Measurements from ENCODE around the gene SPOCK3. TPM values are rescaled to one million over a fixed set of nuclear protein-coding genes. Genes with fewer than 3 reads are reported as not detected.

The SPOCK3 gene
- total RNA-seq, 1 experiment from 2014 or later, result 0.24 TPM

DNA sequence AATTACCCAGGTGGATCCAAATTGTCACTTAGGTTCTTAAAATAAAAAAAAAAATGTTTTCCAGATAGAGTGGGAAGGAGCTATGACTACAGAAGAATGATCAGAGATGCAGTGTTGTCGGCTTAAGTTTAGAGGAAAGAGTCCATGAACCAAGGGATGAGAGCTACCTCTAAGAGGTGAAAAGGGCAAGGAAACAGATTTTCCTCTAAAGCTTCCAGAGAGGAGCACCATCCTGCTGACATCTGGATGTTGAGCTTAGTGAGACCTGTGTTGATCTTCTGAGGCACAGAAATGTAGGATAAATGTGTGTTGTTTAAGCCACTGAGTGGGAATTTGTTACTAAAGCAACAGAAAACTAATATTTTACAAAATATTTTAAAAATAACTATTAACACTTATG is 498.7 kb downstream of the SPOCK3 start (continued):
- TF ChIP-seq, protein P1, sequence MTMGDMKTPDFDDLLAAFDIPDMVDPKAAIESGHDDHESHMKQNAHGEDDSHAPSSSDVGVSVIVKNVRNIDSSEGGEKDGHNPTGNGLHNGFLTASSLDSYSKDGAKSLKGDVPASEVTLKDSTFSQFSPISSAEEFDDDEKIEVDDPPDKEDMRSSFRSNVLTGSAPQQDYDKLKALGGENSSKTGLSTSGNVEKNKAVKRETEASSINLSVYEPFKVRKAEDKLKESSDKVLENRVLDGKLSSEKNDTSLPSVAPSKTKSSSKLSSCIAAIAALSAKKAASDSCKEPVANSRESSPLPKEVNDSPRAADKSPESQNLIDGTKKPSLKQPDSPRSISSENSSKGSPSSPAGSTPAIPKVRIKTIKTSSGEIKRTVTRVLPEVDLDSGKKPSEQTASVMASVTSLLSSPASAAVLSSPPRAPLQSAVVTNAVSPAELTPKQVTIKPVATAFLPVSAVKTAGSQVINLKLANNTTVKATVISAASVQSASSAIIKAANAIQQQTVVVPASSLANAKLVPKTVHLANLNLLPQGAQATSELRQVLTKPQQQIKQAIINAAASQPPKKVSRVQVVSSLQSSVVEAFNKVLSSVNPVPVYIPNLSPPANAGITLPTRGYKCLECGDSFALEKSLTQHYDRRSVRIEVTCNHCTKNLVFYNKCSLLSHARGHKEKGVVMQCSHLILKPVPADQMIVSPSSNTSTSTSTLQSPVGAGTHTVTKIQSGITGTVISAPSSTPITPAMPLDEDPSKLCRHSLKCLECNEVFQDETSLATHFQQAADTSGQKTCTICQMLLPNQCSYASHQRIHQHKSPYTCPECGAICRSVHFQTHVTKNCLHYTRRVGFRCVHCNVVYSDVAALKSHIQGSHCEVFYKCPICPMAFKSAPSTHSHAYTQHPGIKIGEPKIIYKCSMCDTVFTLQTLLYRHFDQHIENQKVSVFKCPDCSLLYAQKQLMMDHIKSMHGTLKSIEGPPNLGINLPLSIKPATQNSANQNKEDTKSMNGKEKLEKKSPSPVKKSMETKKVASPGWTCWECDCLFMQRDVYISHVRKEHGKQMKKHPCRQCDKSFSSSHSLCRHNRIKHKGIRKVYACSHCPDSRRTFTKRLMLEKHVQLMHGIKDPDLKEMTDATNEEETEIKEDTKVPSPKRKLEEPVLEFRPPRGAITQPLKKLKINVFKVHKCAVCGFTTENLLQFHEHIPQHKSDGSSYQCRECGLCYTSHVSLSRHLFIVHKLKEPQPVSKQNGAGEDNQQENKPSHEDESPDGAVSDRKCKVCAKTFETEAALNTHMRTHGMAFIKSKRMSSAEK (CRISPR knock-in tag; IDR thresholded peaks at IDR 0.05; ENCODE audit: borderline replicate concordance), result peak; percentile 34; the same call in 1 of the 2 replicates
- TF ChIP-seq PRRX2 (CRISPR knock-in tag; IDR thresholded peaks at IDR 0.05) (0 out of 2 replicates have a peak, but pooled peaks have one; percentile 72), EMX1 (CRISPR knock-in tag; IDR thresholded peaks at IDR 0.05) (no peak; the same call in 1 of the 2 replicates), NFE2L1 (CRISPR knock-in tag; IDR thresholded peaks at IDR 0.05) (no peak), NR3C1 (CRISPR knock-in tag; conservative IDR thresholded peaks at IDR 0.05; ENCODE audit: low read depth) (no peak)
- TF ChIP-seq, protein P2, sequence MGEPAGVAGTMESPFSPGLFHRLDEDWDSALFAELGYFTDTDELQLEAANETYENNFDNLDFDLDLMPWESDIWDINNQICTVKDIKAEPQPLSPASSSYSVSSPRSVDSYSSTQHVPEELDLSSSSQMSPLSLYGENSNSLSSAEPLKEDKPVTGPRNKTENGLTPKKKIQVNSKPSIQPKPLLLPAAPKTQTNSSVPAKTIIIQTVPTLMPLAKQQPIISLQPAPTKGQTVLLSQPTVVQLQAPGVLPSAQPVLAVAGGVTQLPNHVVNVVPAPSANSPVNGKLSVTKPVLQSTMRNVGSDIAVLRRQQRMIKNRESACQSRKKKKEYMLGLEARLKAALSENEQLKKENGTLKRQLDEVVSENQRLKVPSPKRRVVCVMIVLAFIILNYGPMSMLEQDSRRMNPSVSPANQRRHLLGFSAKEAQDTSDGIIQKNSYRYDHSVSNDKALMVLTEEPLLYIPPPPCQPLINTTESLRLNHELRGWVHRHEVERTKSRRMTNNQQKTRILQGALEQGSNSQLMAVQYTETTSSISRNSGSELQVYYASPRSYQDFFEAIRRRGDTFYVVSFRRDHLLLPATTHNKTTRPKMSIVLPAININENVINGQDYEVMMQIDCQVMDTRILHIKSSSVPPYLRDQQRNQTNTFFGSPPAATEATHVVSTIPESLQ (CRISPR knock-in tag; IDR thresholded peaks at IDR 0.05), result no peak
- TF ChIP-seq, protein P3, sequence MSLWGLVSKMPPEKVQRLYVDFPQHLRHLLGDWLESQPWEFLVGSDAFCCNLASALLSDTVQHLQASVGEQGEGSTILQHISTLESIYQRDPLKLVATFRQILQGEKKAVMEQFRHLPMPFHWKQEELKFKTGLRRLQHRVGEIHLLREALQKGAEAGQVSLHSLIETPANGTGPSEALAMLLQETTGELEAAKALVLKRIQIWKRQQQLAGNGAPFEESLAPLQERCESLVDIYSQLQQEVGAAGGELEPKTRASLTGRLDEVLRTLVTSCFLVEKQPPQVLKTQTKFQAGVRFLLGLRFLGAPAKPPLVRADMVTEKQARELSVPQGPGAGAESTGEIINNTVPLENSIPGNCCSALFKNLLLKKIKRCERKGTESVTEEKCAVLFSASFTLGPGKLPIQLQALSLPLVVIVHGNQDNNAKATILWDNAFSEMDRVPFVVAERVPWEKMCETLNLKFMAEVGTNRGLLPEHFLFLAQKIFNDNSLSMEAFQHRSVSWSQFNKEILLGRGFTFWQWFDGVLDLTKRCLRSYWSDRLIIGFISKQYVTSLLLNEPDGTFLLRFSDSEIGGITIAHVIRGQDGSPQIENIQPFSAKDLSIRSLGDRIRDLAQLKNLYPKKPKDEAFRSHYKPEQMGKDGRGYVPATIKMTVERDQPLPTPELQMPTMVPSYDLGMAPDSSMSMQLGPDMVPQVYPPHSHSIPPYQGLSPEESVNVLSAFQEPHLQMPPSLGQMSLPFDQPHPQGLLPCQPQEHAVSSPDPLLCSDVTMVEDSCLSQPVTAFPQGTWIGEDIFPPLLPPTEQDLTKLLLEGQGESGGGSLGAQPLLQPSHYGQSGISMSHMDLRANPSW (CRISPR knock-in tag; conservative IDR thresholded peaks at IDR 0.05; ENCODE audit: low read depth), result no peak
- TF ChIP-seq, protein P4, sequence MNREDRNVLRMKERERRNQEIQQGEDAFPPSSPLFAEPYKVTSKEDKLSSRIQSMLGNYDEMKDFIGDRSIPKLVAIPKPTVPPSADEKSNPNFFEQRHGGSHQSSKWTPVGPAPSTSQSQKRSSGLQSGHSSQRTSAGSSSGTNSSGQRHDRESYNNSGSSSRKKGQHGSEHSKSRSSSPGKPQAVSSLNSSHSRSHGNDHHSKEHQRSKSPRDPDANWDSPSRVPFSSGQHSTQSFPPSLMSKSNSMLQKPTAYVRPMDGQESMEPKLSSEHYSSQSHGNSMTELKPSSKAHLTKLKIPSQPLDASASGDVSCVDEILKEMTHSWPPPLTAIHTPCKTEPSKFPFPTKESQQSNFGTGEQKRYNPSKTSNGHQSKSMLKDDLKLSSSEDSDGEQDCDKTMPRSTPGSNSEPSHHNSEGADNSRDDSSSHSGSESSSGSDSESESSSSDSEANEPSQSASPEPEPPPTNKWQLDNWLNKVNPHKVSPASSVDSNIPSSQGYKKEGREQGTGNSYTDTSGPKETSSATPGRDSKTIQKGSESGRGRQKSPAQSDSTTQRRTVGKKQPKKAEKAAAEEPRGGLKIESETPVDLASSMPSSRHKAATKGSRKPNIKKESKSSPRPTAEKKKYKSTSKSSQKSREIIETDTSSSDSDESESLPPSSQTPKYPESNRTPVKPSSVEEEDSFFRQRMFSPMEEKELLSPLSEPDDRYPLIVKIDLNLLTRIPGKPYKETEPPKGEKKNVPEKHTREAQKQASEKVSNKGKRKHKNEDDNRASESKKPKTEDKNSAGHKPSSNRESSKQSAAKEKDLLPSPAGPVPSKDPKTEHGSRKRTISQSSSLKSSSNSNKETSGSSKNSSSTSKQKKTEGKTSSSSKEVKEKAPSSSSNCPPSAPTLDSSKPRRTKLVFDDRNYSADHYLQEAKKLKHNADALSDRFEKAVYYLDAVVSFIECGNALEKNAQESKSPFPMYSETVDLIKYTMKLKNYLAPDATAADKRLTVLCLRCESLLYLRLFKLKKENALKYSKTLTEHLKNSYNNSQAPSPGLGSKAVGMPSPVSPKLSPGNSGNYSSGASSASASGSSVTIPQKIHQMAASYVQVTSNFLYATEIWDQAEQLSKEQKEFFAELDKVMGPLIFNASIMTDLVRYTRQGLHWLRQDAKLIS (CRISPR knock-in tag; IDR thresholded peaks at IDR 0.05; ENCODE audit: borderline replicate concordance), result no peak

DNA sequence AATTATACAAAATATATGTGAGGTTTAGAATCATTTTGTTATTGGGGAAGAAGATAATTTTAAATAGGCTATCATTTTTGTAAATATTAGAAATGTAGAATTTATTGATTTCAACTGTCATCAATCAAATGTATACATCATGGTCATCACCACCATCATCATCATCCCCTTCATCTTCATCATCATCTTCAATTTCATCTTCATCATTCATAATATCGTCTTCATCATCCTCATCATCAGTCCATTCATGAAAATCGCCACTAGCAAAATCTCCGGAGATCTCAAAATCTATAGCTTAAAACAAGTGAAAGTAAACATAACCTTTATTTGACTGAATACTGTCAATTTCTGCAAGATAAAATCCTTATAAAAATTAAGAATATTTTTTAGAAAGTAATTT is 499.5 kb downstream of the SPOCK3 start:
- POLR2A ChIA-PET, result no interaction called here
- Mint-ChIP-seq H3K4me1 (peaks cover 23% of the 10 kb centered on the region), H3K27ac (peak overlapping the region; percentile 82; the same call in 1 of the 2 replicates), H3K36me3 (peaks cover 46% of the 10 kb centered on the region), H3K4me3 (no peak overlapping the region), H3K9me3 (peaks cover 3% of the 10 kb centered on the region), H3K27me3 (ENCODE audit: low read depth) (no peaks in the 10 kb centered on the region)
- DNase-seq (ENCODE audit: low spot score) (no peak), ATAC-seq (no peak)
- CTCF ChIA-PET, result no interaction called here
- TF ChIP-seq ATF1 (CRISPR knock-in tag; IDR thresholded peaks at IDR 0.05) (no peak), GABPB1 (CRISPR knock-in tag; IDR thresholded peaks at IDR 0.05) (no peak), FOXK1 (CRISPR knock-in tag; IDR thresholded peaks at IDR 0.05) (no peak), ZBTB21 (CRISPR knock-in tag; IDR thresholded peaks at IDR 0.05; ENCODE audit: borderline replicate concordance) (no peak)
- TF ChIP-seq, protein P3 (CRISPR knock-in tag; conservative IDR thresholded peaks at IDR 0.05; ENCODE audit: low read depth), result no peak
- TF ChIP-seq, protein P5, sequence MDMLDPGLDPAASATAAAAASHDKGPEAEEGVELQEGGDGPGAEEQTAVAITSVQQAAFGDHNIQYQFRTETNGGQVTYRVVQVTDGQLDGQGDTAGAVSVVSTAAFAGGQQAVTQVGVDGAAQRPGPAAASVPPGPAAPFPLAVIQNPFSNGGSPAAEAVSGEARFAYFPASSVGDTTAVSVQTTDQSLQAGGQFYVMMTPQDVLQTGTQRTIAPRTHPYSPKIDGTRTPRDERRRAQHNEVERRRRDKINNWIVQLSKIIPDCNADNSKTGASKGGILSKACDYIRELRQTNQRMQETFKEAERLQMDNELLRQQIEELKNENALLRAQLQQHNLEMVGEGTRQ (CRISPR knock-in tag; IDR thresholded peaks at IDR 0.05), result no peak
- TF ChIP-seq, protein P6, sequence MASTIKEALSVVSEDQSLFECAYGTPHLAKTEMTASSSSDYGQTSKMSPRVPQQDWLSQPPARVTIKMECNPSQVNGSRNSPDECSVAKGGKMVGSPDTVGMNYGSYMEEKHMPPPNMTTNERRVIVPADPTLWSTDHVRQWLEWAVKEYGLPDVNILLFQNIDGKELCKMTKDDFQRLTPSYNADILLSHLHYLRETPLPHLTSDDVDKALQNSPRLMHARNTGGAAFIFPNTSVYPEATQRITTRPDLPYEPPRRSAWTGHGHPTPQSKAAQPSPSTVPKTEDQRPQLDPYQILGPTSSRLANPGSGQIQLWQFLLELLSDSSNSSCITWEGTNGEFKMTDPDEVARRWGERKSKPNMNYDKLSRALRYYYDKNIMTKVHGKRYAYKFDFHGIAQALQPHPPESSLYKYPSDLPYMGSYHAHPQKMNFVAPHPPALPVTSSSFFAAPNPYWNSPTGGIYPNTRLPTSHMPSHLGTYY (CRISPR knock-in tag; IDR thresholded peaks at IDR 0.05), result no peak

Data from WTC11 (cell line).